ENCODE results near the gene CD81. TPM values are rescaled to one million over a fixed set of nuclear protein-coding genes. Genes with fewer than 3 reads are reported as not detected.

Gene CD81
- total RNA-seq, 1 donor from 2014 or later, result 723 TPM

- no peak for DNase-seq (ENCODE audit: low spot score)
These were observed 2.5 kb upstream of the CD81 start for GRCh38 chr11:2374456-2375201.

GRCh38 chr11:2375341-2375853 is 1.7 kb upstream of the CD81 start:
- no peak for DNase-seq (ENCODE audit: low spot score)

- no peak for DNase-seq (ENCODE audit: low spot score)
These were observed 1.1 kb upstream of the CD81 start for GRCh38 chr11:2375964-2376551.

DNA sequence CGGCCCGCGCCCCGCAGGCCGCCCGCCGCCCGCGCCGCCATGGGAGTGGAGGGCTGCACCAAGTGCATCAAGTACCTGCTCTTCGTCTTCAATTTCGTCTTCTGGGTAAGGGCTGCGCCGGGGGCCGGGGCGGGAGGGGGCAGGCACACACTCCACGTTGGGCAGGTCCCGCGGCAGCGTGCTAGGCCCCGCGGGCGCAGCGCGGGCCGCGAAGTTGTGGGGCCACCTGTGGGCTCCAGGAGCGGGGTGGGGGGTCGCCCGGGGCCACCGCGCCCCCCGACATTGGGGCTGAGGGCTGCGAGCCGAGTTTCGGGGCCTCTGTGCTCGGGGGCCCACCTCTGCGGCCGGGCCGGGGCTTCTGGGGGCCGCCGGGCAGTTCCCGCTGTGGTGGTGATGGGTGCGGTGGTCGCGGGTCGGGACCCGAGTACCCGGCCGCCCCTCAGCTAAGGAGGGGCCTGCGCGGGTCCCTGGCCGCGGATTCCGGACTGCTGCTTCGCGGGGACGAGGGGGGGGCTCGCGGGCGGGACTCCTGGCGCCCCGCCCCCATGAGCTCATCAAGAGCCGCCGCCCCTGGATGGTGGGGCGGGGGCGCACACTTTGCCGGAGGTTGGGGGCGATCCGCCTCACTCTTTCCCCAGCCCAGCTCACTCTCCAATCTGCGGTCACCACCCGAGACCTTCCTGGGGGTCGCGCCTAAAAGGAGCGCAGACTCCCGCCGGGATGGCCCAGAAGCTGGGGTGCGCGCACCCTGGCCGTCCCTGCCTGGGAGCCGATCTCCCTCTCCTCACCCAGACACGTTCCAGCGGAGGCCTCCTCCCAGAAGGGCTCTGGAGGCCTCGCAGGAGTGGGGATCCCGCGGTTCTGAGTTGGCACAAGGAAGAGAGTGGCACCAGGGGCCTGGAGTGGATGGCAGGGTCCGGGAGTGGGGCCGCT is 667 bp downstream of the CD81 start:
- no peak for DNase-seq (ENCODE audit: low spot score)

- no peak for DNase-seq (ENCODE audit: low spot score)
These were observed 1.6 kb downstream of the CD81 start for GRCh38 chr11:2378527-2379210.

DNA sequence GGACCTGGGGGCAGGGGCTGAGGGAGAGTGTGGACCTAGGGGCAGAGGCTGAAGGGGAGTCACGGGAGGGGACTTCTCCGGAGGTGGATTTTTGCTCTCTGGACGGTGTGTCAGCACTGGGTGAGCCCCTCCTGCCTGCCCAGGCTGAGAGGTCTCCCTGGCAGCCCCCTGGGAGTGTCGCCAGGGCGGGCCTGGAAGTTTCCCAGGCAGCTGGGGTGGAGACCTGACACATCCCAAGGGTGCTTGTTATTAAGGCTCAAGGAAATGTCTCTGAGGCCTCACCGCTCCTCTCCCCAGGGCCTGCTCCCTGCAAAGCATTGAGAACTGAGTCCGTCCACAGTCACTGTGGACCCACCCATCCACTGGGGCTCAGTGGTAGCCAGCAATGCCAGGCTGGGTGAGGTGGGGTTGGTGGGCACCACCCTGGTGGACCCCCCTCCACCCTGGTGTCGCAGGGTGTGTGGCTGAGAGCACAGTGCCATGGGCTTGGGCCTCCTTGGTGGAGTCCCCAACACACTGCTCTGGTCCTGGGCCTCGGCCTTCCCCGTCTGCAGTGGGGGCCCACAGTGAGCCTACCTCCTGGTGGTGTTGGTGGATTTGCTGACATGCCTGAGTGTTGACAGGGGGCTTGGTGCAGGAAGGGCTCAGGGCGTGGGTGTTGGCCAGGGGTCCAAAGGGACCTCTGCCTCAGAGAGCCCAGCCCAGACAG is 2.5 kb downstream of the CD81 start:
- DNase-seq (ENCODE audit: low spot score), result no peak

GRCh38 chr11:2380396-2380795 is 3.3 kb downstream of the CD81 start:
- no peak for DNase-seq (ENCODE audit: low spot score)

DNA sequence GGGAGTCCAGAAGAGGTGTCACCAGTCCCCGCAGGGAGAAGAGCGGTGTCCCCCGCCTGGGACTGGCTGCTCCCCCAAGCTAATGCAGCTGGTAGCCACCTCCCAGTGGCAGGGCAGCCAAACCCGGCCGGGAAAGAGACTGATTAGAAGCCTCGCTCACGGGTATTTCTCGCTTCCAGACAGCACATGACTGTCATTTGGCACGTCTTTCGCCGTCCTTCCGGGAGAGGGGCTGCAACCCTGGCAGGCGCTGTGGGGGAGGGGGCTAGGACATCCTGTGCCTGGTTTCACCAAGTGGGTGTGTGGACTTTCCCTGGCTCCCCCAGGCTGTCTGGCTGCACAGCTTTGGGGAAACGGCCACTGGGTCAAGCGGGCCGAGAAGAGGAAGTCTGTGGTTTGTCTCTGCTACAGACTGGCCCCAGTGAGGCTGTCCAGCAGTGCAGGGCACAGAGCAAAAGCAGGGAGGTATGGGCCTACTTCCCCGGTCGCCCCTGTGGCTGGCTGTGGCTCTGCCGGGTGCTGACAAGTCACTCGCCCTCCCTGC is 3.8 kb downstream of the CD81 start:
- no peak for DNase-seq (ENCODE audit: low spot score)

DNA sequence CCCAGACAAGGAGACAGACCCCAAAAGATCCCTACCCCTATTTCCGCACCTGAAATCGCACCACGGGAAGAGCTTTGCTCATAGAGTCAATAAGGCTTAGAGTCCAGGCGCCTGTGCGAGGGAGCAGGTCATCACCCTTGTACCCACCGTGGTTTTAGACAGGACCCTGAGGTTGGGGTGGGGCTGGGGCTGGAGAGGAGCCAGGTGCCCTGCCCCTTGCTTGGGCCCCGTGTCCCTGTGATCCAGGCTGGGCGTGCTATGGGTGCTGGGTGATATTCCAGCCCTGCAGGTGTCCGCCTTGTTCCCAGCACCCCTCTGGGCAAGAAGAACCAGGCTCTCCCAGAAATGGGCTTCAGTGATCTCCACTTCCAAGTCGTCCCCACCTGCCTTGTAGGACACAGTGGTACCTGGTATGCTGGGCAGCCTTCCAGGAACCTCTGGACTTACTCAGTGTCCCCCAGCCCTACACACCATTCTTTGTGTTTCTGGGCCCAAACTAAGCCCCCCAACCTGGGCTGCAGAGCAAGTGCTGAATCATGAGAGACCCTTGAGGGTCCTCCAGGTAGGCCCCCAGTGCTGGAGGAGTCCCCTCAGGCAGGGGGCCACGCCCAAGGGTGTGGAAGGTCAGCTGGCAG is 4.5 kb downstream of the CD81 start:
- no peak for DNase-seq (ENCODE audit: low spot score)

DNA sequence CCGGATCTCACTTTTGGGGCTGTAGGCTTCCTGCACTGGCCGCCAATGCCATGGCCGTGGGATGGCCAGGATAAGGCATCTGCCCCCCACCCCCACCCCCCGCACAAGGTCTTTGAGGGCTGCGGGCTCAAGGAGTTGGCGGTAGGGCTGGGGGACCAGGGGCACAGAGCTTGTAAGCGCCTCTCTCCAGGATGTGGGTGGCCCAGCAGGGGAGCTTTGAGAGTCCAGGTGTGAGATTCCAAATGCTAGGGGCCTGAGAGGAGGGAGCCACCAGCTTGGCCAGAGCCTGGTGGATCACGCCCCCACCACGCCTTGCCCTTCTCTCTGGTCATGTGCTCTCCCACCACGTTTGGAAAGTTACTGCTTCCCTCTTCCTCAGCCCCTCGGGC is 5.0 kb downstream of the CD81 start:
- no peak for DNase-seq (ENCODE audit: low spot score)

DNA sequence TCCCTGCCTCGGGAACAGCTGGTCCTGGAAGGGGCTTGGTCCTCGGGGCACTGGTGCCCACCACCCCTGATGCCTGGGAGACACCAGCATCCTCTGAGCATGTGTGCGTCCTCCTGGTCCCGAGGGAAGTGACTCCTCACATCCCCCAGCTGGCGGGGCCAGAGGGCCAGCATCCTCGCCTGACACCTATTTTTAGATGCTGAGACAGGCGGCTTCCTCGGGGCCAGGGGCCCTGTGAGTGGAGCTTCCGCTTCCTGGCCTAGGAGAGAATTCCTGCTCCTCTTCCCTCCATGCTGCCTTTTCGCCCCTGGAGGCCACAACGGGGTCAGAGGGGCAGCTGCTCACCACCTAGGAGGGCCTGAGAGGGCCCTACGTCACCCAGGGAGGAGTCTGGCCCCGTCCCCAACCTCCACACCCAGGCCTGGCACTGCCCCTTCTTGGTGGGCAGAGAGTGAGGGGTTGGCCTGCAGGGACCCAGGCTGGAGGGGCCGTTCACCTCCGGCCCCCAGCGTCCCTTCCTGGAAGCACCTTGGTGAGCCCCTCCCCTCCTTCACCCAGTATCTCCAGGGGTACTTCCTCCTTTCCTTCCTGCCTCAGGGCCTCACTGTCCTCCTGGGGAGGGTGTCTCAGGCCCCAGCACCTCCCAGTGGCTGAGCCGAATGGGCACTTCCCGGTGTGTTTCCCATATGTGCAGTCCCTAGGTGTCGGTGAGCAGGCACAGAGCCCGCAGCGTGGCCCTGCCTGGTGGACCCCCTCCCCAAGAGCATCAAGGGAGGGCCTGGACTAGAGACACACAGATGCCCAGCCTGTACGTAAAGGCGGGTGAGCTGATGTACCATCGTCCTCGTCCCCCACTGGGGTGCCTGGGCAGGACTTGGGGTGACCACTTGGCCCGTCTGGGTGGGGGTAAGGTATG is 6.1 kb downstream of the CD81 start:
- no peak for DNase-seq (ENCODE audit: low spot score)

DNA sequence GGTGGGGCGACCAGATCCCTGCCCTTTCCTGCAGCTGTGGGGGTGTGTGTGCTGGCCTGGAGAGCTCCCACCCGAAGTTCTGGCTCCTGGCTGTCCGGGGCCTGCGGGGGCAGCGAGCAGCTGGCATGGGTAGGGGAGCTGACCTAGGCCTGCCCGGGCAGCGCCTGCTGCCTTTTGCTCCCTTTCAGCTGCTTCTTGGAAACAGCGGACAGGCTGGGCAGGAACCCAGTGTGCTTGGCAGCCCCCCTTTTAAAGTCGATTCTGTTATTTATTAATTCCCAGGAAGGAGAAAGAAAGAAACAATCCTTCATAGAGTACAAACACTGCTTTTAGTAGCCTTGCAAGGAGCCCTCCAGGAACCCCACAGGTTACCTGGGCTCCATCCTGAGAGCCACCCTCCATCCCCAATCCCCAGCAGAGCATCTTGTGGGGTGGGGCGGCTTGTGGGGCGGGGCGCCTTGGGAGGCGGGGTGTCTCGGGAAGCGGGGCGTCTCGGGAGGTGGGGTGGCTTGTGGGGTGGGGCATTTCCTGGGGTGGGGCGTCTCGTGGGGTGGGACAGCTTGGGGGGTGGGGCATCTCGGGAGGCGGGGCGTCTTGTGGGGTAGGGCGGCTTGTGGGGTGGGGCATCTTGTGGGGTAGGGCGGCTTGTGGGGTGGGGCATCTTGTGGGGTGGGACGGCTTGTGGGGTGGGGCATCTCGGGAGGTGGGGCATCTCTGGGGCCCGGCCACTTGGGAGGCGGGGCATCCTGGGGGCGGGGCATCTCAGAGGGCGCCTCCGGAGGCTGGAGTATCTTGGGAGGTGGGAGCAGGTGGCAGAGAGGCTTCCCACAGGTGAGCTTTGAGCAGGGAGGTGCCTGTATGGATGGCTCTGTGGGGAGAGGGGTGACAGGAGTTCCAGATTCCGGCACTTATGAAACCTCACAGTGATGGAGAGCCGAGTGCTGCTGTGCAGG is 7.0 kb downstream of the CD81 start:
- DNase-seq (ENCODE audit: low spot score), result no peak

GRCh38 chr11:2385156-2386151 is 8.3 kb downstream of the CD81 start:
- DNase-seq (ENCODE audit: low spot score), result no peak

- DNase-seq (ENCODE audit: low spot score), result no peak
These were observed 9.5 kb downstream of the CD81 start for GRCh38 chr11:2386591-2386990.

DNA sequence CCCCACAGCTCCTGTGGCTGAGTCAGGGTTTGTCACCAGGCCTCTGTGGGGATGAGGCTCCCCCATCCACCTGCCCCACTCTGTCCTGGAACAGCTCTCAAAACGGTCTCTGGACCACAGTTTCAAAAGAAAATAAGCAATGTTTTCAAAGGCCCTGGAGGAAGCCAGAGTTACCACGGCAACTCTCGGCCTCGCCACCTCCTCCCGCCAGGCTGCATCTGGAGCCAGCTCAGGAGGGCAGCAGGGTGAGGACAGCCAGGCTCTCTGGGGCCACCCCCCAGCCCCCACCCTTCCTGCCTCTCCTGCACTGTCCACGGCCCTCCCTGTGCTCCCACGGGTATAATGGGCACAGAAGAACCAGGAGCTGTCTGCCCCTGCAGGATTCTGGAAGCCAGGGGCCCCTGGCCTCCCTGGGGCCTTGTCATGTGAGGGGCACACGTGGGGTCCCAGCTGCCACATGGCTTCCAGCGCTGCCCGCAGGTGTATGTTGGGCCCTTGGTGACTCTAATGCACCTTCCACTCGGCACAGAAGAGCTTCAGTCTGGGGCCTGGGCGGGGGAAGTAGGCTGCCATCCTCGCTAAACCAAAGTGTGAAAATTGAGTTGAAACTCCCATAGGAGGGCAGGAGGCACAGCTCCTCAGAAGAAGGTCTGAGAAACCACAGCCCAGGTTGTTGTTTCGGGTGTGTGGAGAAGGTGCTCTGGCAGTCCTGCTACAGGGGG is 10.3 kb downstream of the CD81 start:
- DNase-seq (ENCODE audit: low spot score), result no peak
